SU-DHL-6 (cell line): ENCODE results near the gene FIS1.

Experiments
- CTCF ChIP-seq: fragments of 200-600 bp; sonication (generic); IDR thresholded peaks from one replicate; pipeline ENCODE4 v1.5.1; 2017; ENCODE audit warnings: antibody characterized with exemption, mild to moderate bottlenecking, low read length, moderate library complexity; ENCODE audit not compliant: insufficient read depth, poor library complexity, severe bottlenecking
- EZH2phosphoT487 ChIP-seq: fragments of 200-600 bp; sonication (generic), shearing (Covaris generic); conservative IDR thresholded peaks from 2 replicates; pipeline ENCODE4 v1.6.1; 2018; ENCODE audit warnings: mild to moderate bottlenecking, antibody characterized with exemption, low read length, moderate library complexity, mixed read lengths

- TF ChIP-seq CTCF = no peak
- TF ChIP-seq EZH2phosphoT487 = no peak
Measured at GRCh38 chr7:101255796-101256195, 10.9 kb upstream of the FIS1 start.
